HFF-Myc (cell line): Measurements from ENCODE around the gene ANKRD9.

Source experiments
- DNase-seq: peaks from one replicate; pipeline ENCODE4 v3.0.0-alpha.2; 2011; ENCODE audit warnings: low read depth; ENCODE audit errors: extremely low read depth
- H3K4me3 ChIP-seq: replicated peaks from 2 replicates; pipeline ENCODE4 v1.5.1; 2011; ENCODE audit warnings: low read depth, mild to moderate bottlenecking, control low read depth, low read length
- TF ChIP-seq, protein P1 (sequence below): IDR thresholded peaks from 2 replicates; pipeline ENCODE4 v1.5.1; 2012; ENCODE audit warnings: mild to moderate bottlenecking, low read depth, low read length, control low read depth; ENCODE audit errors: missing control alignments

Gene ANKRD9

DNA sequence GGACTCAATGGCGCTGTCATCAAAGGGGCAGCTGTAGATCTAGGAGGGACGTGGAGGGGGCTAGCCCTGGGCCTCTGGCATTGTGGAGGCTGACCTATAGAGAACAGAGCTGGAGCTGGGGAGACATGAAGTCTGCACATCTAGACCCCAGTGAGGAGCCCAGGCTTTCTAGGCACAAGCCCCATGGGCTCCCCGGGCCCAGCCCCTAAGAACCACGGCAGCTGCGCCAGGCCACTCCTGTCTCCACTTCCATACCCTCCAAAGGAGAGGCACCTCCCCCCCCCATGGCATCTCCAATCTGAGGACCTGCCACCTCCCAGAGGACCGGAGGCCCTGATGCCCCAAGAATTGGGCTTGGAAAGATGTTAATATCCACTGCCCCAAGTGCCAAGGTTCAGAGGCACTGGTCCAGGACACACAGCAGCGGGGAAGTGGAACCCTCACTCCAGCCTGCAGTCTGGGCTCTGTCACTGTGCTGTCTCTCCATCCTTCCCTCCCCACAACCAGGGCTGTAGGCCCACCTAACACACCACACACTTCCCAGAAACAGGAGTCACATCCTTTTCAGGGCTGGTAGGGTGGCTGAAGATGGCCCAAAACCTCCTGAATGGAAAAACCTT, 4.5 kb downstream of the ANKRD9 start:
- H3K4me3 ChIP-seq = no peak overlapping the region
- TF ChIP-seq, protein P1, sequence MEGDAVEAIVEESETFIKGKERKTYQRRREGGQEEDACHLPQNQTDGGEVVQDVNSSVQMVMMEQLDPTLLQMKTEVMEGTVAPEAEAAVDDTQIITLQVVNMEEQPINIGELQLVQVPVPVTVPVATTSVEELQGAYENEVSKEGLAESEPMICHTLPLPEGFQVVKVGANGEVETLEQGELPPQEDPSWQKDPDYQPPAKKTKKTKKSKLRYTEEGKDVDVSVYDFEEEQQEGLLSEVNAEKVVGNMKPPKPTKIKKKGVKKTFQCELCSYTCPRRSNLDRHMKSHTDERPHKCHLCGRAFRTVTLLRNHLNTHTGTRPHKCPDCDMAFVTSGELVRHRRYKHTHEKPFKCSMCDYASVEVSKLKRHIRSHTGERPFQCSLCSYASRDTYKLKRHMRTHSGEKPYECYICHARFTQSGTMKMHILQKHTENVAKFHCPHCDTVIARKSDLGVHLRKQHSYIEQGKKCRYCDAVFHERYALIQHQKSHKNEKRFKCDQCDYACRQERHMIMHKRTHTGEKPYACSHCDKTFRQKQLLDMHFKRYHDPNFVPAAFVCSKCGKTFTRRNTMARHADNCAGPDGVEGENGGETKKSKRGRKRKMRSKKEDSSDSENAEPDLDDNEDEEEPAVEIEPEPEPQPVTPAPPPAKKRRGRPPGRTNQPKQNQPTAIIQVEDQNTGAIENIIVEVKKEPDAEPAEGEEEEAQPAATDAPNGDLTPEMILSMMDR = no peak
- DNase-seq = no peak

DNA sequence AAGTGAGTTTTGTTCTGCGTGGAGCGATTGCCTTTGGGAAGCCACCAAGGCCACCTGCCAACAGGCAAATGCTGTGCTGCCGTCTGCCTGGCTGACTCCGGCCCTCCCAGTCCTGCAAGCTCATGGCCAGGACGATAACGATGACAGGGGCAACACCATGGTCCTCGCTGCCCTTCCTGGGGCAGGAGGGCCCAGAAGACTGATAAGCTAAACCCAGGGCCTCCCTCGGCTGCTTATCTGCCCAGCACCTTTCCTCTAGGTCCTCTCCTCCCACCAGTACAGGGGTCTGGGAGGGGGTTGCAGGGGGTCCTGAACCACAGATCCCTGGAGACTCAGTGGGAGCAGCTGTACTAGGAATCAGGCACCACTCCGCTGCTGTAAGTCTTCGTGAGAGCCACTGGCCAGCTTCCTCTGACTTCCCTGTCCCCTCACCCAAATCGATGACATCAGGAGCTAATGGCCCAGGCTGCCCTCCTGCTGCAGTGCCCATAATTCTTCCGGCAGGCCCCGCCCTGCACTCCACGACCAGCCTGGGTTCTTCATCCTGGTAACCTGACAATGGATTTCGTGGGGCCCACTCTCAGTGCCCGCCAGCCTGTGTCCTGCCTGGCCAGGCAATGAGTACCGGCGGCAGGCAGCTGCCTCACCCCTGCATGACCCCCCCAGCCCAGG, 5.1 kb downstream of the ANKRD9 start:
- TF ChIP-seq, protein P1 = no peak
- no peak overlapping the region for H3K4me3 ChIP-seq
- no peak for DNase-seq

DNA sequence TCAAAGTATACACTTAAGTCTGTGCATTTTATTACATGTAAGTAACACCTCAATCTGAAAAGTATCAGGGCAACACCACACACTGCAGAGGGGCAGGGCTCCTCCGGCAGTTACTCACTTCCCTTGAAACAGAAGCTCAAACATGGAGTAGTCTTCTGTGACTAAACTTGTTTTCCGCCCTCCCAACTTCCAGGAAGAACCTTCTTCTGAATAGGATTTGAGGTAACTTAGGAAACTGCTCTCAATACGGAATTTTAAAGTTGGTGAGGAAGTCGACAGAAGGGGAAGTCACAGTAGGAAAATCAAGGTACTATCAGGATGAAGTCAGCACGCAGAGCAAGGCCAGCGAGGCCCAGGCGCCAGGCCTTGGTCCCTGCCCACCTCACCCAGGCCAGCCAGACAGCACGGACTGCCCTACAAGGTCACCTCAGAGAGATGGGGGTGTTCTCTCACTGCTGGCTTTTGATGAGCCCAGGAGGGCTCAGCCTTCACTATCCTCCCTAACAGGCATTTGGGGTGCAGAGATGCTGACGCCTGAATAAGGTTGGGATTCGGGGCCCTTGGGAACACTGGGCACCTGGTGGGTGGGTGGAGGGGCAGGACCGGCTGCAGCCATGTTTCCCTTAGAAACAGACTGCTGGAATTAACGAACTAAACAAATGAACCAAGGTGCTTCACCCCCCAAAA, 5.8 kb downstream of the ANKRD9 start:
- TF ChIP-seq, protein P1 = no peak
- no peak overlapping the region for H3K4me3 ChIP-seq
- no peak for DNase-seq

DNA sequence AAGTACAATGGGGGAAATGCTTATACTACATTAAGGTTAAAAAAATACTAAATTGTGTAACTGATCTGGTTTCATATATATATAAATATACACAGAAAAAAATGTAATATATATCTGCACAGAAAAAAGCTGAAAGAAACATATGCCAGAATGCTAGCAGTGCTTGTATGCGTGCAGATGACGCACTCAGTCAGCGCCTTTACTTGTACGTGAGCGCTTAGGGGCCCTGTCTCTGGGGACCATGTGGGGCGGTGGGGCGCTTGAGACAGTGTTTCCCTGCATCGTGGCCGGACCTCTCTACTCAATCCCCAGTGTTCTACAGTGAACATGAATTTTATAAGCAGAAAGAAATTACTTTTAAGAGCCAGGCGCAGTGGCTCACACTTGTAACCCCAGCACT, 7.0 kb downstream of the ANKRD9 start:
- no peak for DNase-seq
- TF ChIP-seq, protein P1 = no peak
- H3K4me3 ChIP-seq = no peak overlapping the region

DNA sequence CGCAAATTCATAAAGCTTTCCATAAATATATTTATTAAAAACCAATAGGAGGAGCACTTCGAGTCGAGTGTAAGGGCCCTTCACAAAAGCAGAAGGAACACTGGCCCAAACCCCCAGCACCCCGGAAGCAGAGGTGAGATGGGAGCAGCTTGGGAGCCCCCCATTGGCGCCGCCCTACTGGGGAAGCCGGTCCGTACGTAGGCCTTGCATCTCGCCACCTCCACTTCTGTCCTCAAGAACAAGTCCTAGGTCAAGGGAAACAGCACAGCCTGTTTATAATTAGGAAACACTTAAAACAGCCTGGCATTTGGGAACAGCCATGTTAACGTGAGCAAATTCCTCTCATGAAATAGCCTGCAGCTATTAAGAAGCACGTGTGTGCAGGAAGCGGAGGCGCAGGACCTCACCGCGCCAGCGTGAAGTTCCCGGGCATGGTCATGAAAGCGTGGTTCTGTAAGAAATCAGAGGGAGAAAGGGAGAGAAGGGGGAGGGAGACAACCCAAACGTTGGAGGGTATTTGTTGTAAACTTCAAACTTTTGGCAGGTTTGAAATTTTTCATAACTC, 7.7 kb downstream of the ANKRD9 start:
- TF ChIP-seq, protein P1 = peak; percentile 16
- DNase-seq = no peak
- no peak overlapping the region for H3K4me3 ChIP-seq

DNA sequence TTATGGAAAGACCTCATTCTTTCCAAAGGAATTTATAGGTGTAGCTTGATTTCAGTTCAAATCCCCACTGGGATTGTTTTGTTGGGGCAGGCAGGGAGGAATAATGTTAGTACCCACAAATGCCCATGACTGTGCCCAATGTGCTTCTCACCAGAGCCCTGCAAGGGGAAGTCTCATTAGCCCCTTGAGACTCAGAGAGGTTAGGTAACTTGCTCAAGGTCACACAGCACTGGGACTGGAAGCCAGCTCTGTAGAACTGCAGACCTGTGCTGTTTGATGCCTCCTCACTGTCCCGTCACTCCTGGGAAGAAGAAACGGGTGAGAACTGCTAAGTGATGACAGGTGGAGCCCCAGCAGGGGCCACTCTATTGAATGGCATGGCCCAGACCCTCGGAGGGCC, 8.9 kb downstream of the ANKRD9 start:
- TF ChIP-seq, protein P1 = no peak
- DNase-seq = no peak
- H3K4me3 ChIP-seq = no peak overlapping the region
